Trophoblast cell (in vitro differentiated cells and primary cell): ENCODE data around the gene GSN.

Experiments
- DNase-seq, 2 donors: peaks; one replicate each; pipeline ENCODE4 v3.0.0-alpha.2; 2016
- H2AFZ ChIP-seq: 2 replicates; pipeline ENCODE4 v1.6.1; 2013; ENCODE audit warnings: low read length, moderate library complexity, mild to moderate bottlenecking; ENCODE audit not compliant: insufficient read depth, poor library complexity
- H2AK5ac ChIP-seq: 2 replicates; pipeline ENCODE4 v1.6.1; 2013; ENCODE audit warnings: mild to moderate bottlenecking, low read length
- H2BK120ac ChIP-seq: 2 replicates; pipeline ENCODE4 v1.6.1; 2013; ENCODE audit warnings: low read length, mild to moderate bottlenecking, moderate library complexity; ENCODE audit not compliant: insufficient read depth, poor library complexity
- H2BK12ac ChIP-seq: 2 replicates; pipeline ENCODE4 v1.6.1; 2013; ENCODE audit warnings: mild to moderate bottlenecking, low read length, moderate library complexity
- H2BK5ac ChIP-seq: 2 replicates; pipeline ENCODE4 v1.6.1; 2013; ENCODE audit warnings: low read length, low read depth, moderate library complexity, mild to moderate bottlenecking; ENCODE audit not compliant: poor library complexity
- H3K14ac ChIP-seq: 2 replicates; pipeline ENCODE4 v1.6.1; 2013; ENCODE audit warnings: mild to moderate bottlenecking, low read length
- H3K18ac ChIP-seq: 2 replicates; pipeline ENCODE4 v1.6.1; 2013; ENCODE audit warnings: mild to moderate bottlenecking, low read length
- H3K23ac ChIP-seq: 2 replicates; pipeline ENCODE4 v1.6.1; 2013; ENCODE audit warnings: low read length
- H3K27ac ChIP-seq: 2 replicates; pipeline ENCODE4 v1.5.1; 2013; ENCODE audit warnings: low read depth, mild to moderate bottlenecking, inconsistent platforms, low read length, moderate library complexity
- H3K27me3 ChIP-seq: 2 replicates; pipeline ENCODE4 v1.6.1; 2013; ENCODE audit warnings: inconsistent platforms, mild to moderate bottlenecking, low read length, moderate library complexity; ENCODE audit not compliant: insufficient read depth
- H3K36me3 ChIP-seq, 2 experiments: 1 replicate in 1 of 2; 2 replicates in 1 of 2; pipeline ENCODE4 v1.6.1; 2013; ENCODE audit warnings: low read length in 2 of 2, mild to moderate bottlenecking in 2 of 2, moderate library complexity in 1 of 2; ENCODE audit not compliant: insufficient read depth in 2 of 2, control insufficient read depth in 1 of 2
- H3K4ac ChIP-seq: 2 replicates; pipeline ENCODE4 v1.6.1; 2013; ENCODE audit warnings: low read depth, mild to moderate bottlenecking, low read length, moderate library complexity
- H3K4me1 ChIP-seq, 2 experiments: 1 replicate in 1 of 2; 2 replicates in 1 of 2; pipeline ENCODE4 v1.6.1; 2013; ENCODE audit warnings: low read length in 2 of 2, mild to moderate bottlenecking in 2 of 2, moderate library complexity in 1 of 2; ENCODE audit not compliant: insufficient read depth in 2 of 2, control insufficient read depth in 1 of 2
- H3K4me2 ChIP-seq: 2 replicates; pipeline ENCODE4 v1.6.1; 2013; ENCODE audit warnings: inconsistent platforms, mild to moderate bottlenecking, low read length, moderate library complexity
- H3K4me3 ChIP-seq: 2 replicates; pipeline ENCODE4 v1.5.1; 2013; ENCODE audit warnings: mild to moderate bottlenecking, low read depth, low read length, inconsistent platforms
- H3K79me1 ChIP-seq: one replicate; pipeline ENCODE4 v1.6.1; 2013; ENCODE audit warnings: low read length
- H3K79me2 ChIP-seq: 2 replicates; pipeline ENCODE4 v1.6.1; 2013; ENCODE audit warnings: low read length, mild to moderate bottlenecking; ENCODE audit not compliant: control insufficient read depth, insufficient read depth, poor library complexity
- H3K9ac ChIP-seq: 2 replicates; pipeline ENCODE4 v1.6.1; 2013; ENCODE audit warnings: mild to moderate bottlenecking, low read length
- H3K9me3 ChIP-seq: 2 replicates; pipeline ENCODE4 v1.6.1; 2013; ENCODE audit warnings: low read depth, mild to moderate bottlenecking, control low read depth, inconsistent platforms, low read length; ENCODE audit not compliant: insufficient read depth
- H4K12ac ChIP-seq: 2 replicates; pipeline ENCODE4 v1.6.1; 2013; ENCODE audit warnings: low read depth, mild to moderate bottlenecking, low read length, moderate library complexity
- H4K8ac ChIP-seq: 2 replicates; pipeline ENCODE4 v1.6.1; 2013; ENCODE audit warnings: low read depth, mild to moderate bottlenecking, low read length, moderate library complexity
- H4K91ac ChIP-seq: one replicate; pipeline ENCODE4 v1.6.1; 2013; ENCODE audit warnings: low read depth, mild to moderate bottlenecking, low read length, moderate library complexity
- WGBS: extraction: QIAGEN DNeasy Blood & Tissue Kit; methylation state at CpG from one replicate; pipeline ENCODE4 v1.1.7; 2013; ENCODE audit warnings: missing lambda C conversion rate; ENCODE audit not compliant: insufficient read length, insufficient coverage; ENCODE audit errors: extremely low coverage; 5-methylcytosine and 5-hydroxymethylcytosine counted together

The GSN gene

GRCh38 chr9:121326901-121327613 lies 59.1 kb downstream of the GSN start:
- Histone ChIP-seq H2AK5ac (no peak overlapping the region), H3K79me1 (peaks cover 6% of the 10 kb centered on the region), H2BK12ac (peak overlapping the region; percentile 15), H2AFZ (no peak overlapping the region), H3K27ac (peak overlapping the region; percentile 25), H3K27me3 (no peaks in the 10 kb centered on the region), H4K8ac (no peak overlapping the region), H2BK120ac (peak overlapping the region; percentile 12), H3K4ac (no peak overlapping the region), H3K14ac (no peak overlapping the region), H3K9ac (no peak overlapping the region), H3K23ac (no peak overlapping the region), H4K12ac (no peak overlapping the region), H3K9me3 (no peaks in the 10 kb centered on the region), H3K36me3 (peaks cover 57 to 77% of the 10 kb centered on the region in 2 experiments), H3K4me1 (peaks cover 11 to 14% of the 10 kb centered on the region in 2 experiments), H3K18ac (no peak overlapping the region), H3K79me2 (no peaks in the 10 kb centered on the region), H3K4me3 (no peak overlapping the region), H2BK5ac (no peak overlapping the region), H3K4me2 (no peak overlapping the region), H4K91ac (peak overlapping the region; percentile 30)
- WGBS = no CpG with 5 or more reads among the region's 11 CpGs
- peak in 1 of 2 donors; percentile 50 for DNase-seq

DNA sequence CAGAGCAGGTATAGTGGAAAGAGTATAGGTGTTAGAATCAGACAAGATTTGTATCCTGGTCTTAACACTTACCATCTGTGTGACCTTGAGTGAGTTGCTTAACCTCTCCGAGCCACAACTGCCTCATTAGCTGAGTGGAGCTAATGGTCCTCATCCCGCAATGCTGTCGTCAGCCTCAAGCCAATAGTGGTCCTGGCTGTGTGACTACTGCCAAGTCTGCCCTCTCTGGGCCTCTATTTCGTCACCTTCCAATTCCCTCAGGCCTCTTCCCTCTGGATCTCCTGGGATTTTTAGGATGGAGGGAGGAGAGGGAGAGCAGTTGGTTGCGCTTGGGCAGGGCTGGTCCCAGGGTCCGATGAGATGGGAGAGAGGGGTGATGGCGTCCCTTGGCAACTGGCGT lies 60.5 kb downstream of the GSN start:
- Histone ChIP-seq H3K27me3 (no peaks in the 10 kb centered on the region), H3K4me3 (no peak overlapping the region), H2BK5ac (no peak overlapping the region), H2BK120ac (no peak overlapping the region), H3K79me2 (no peaks in the 10 kb centered on the region), H4K91ac (no peak overlapping the region), H2BK12ac (no peak overlapping the region), H3K9ac (no peak overlapping the region), H3K23ac (no peak overlapping the region), H4K12ac (no peak overlapping the region), H3K36me3 (peaks cover 64 to 79% of the 10 kb centered on the region in 2 experiments), H3K9me3 (no peaks in the 10 kb centered on the region), H3K18ac (no peak overlapping the region), H3K4me1 (peaks cover 11 to 14% of the 10 kb centered on the region in 2 experiments), H3K4me2 (no peak overlapping the region), H3K79me1 (peaks cover 6% of the 10 kb centered on the region), H3K27ac (no peak overlapping the region), H2AK5ac (no peak overlapping the region), H2AFZ (no peak overlapping the region), H3K14ac (no peak overlapping the region), H4K8ac (no peak overlapping the region), H3K4ac (no peak overlapping the region)
- no CpG with 5 or more reads among the region's 8 CpGs for WGBS
- DNase-seq = no peak

DNA sequence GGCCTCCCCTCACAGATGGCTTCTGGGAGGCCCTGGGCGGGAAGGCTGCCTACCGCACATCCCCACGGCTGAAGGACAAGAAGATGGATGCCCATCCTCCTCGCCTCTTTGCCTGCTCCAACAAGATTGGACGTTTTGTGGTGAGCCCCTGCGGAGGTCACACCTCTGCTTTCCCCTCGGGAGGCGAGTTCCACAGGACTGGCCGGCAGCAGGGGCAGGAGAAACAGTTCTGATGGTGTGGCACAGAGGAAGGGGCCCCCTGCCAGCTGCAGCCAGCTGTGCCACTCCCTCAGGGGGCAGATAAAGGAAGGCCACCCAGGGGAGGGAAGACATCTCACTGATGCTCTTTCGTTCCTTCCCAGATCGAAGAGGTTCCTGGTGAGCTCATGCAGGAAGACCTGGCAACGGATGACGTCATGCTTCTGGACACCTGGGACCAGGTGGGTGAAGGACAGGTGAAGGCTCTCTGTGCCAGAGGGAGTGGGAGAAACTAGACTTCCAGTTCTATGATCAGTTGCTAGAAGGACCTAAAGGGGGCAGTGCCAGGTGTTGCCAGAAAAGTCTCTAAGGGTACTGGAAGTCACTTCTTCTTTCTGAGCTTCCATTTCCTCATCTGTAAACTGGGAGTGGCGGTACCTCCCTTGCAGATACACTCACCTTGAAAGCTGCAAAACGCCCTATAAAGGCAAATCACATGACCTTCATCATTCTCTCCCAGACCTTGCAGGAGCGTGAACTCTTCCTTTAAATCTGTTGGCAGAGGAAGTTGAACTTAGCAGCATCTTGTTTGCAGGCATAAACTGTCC lies 61.1 kb downstream of the GSN start:
- Histone ChIP-seq H4K12ac (no peak overlapping the region), H3K79me1 (peaks cover 8% of the 10 kb centered on the region), H2BK5ac (no peak overlapping the region), H3K23ac (no peak overlapping the region), H3K18ac (no peak overlapping the region), H3K27ac (no peak overlapping the region), H3K4me3 (no peak overlapping the region), H4K8ac (no peak overlapping the region), H2BK120ac (no peak overlapping the region), H3K4me2 (no peak overlapping the region), H2BK12ac (no peak overlapping the region), H3K4ac (no peak overlapping the region), H2AK5ac (no peak overlapping the region), H3K4me1 (peaks cover 11 to 15% of the 10 kb centered on the region in 2 experiments), H4K91ac (no peak overlapping the region), H3K79me2 (no peaks in the 10 kb centered on the region), H3K27me3 (no peaks in the 10 kb centered on the region), H3K9me3 (no peaks in the 10 kb centered on the region), H3K9ac (no peak overlapping the region), H3K14ac (no peak overlapping the region), H2AFZ (no peak overlapping the region), H3K36me3 (peaks cover 65 to 79% of the 10 kb centered on the region in 2 experiments)
- DNase-seq = no peak
- no CpG with 5 or more reads among the region's 16 CpGs for WGBS

DNA sequence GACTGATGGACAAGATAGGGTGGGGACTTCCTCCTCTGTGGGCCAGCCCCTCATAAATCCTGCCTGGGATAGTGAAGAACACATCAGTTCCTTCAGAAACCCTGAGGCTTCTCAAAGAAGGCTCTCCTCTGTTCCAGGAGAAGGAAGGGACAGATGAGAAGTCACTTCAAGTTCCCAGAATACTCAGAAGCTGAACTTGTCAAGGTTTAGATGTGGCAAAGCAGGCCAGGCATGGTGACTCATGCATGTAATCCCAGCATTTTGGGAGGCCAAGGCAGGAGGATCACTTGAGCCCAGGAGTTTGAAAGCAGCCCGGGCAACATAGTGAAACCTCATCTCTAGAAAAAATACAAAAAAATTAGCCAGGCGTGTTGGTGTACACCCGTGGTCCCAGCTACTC lies 63.6 kb downstream of the GSN start:
- WGBS = no CpG with 5 or more reads among the region's 3 CpGs
- H3K23ac ChIP-seq = no peak overlapping the region

More for the DNA sequence above, 63.6 kb downstream of the GSN start:
- Histone ChIP-seq H4K8ac (no peak overlapping the region), H3K4me3 (no peak overlapping the region), H3K27me3 (no peaks in the 10 kb centered on the region), H3K36me3 (peaks cover 45 to 63% of the 10 kb centered on the region in 2 experiments), H3K79me1 (peaks cover 7% of the 10 kb centered on the region), H3K4ac (no peak overlapping the region), H2AFZ (no peak overlapping the region), H4K12ac (no peak overlapping the region), H2BK5ac (no peak overlapping the region), H3K14ac (no peak overlapping the region), H2AK5ac (no peak overlapping the region), H3K18ac (no peak overlapping the region), H3K27ac (no peak overlapping the region), H3K9me3 (no peaks in the 10 kb centered on the region), H4K91ac (no peak overlapping the region), H3K79me2 (no peaks in the 10 kb centered on the region), H2BK120ac (no peak overlapping the region), H3K4me2 (no peak overlapping the region), H2BK12ac (no peak overlapping the region), H3K4me1 (peaks cover 6 to 17% of the 10 kb centered on the region in 2 experiments), H3K9ac (no peak overlapping the region)
- DNase-seq = peak; percentile 17 to 30
